Testis (tissue), 2 donors: ENCODE data around the gene CGGBP1.

Experiments
- POLR2A ChIP-seq: fragments of 450-650 bp; IDR thresholded peaks from one replicate; pipeline ENCODE4 v1.6.1; 2017; ENCODE audit warnings: antibody characterized with exemption, mild to moderate bottlenecking, moderate library complexity
- TF ChIP-seq, protein P1 (sequence below), 3 experiments: fragments of 450-650 bp in 2 of 3; fragments of 200-600 bp in 1 of 3; sonication (generic) in 1 of 3; IDR thresholded peaks; one replicate each; pipeline ENCODE4 v1.5.1; 2016 to 2019; ENCODE audit warnings: antibody characterized with exemption in 3 of 3, mild to moderate bottlenecking in 2 of 3, moderate library complexity in 1 of 3

DNA sequence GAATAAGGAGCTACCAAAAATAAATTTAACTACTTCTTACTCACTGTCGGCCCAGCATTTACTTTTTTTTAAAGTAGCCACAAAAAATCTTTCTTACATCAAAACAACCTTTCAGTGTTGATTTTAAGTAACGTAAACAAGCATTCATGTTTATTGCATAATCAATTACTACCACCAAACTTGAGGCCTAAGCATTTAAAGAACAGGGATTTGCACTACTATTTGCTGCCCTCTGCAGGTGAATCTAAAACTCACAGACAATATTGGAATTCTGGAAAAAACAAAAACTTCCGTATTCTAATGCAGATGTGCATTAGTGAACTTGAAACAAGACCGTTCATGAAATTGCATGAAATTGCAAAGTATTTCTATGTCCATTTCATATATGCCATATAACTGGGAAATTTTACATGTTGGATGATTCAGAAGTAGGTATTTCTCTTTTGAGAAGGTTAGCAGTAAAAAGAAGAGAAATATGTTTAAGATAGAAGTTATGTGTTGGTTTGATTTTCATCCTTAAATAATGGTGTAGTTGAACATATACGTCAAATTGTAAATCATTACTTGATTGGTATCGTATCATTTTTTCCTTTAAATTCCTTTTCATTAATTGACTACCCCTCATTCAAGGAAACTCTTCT, 55.6 kb downstream of the CGGBP1 start:
- no peak for TF ChIP-seq POLR2A
- TF ChIP-seq, protein P1, sequence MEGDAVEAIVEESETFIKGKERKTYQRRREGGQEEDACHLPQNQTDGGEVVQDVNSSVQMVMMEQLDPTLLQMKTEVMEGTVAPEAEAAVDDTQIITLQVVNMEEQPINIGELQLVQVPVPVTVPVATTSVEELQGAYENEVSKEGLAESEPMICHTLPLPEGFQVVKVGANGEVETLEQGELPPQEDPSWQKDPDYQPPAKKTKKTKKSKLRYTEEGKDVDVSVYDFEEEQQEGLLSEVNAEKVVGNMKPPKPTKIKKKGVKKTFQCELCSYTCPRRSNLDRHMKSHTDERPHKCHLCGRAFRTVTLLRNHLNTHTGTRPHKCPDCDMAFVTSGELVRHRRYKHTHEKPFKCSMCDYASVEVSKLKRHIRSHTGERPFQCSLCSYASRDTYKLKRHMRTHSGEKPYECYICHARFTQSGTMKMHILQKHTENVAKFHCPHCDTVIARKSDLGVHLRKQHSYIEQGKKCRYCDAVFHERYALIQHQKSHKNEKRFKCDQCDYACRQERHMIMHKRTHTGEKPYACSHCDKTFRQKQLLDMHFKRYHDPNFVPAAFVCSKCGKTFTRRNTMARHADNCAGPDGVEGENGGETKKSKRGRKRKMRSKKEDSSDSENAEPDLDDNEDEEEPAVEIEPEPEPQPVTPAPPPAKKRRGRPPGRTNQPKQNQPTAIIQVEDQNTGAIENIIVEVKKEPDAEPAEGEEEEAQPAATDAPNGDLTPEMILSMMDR (IDR thresholded peaks at IDR 0.05) = peak; percentile 55 to 70 (median 63)
